ENCODE measurements around the gene KATNB1.

GRCh38 chr16:57747496-57747895 lies 11.9 kb downstream of the KATNB1 start:
- TF ChIP-seq CTCF (IDR thresholded peaks at IDR 0.05) (no peak), POLR2A (IDR thresholded peaks at IDR 0.05) (no peak)

Measured in thyroid gland (tissue), 4 donors.